ENCODE measurements around the gene CD180.

The CD180 gene

DNA sequence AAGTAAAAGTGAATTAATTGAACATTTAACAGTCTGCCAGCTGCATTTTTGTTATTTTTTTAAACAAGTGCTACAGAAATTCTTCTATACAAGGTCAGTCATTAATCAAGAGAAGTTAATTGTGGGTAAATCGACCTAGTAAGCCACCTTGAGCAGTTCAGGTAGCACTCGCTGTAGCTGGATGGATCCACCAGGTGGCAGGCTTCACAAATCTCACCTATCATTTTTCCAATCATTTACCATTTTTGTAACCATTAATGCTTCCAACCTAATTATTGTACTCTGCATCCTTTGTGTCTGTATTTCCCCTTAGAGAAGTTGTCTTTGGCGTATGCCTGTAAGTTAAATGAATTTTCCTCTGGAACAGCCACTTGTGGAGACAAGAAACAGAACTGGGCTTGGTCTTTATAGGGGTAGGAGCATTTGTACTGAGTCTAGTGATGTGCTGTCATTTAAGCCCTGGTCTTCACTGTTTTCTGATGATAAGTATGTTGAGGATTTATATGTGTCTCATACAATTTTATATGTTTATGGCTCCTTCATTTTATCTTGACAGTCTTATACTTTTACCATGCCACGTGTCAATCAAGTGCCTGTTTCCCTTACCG, 39.5 kb downstream of the CD180 start:
- DNase-seq = peak; percentile 24

DNA sequence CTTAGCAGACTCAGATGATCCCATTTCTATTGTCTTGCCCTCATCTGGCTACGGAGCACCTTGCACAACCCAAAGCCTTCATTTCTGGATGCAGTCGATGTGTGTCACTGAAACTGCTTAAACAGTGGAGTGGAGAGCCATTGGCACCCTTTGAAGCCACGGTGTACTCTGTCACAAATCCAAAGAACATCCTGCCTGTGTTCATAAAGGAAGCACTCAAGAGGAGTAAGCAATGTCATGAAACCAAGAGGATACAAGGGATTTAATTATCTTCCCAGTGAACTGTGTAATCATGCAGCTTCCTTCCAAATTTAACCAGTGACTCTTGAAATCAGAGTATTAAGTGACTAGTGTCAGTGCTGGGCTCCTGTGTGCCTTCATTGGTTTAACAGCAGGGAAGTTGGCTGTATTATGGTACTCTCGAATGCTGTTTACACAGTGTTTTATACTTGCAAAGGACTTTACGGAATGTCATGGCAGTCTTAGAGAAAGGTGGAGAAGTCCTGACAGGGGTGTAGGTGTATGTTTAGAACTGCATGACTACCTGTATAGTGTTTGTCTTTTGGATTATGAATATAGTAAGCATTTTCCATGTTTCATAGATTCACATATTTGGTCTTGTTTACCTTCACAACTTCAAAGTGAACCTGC, 41.9 kb downstream of the CD180 start:
- DNase-seq = no peak

DNA sequence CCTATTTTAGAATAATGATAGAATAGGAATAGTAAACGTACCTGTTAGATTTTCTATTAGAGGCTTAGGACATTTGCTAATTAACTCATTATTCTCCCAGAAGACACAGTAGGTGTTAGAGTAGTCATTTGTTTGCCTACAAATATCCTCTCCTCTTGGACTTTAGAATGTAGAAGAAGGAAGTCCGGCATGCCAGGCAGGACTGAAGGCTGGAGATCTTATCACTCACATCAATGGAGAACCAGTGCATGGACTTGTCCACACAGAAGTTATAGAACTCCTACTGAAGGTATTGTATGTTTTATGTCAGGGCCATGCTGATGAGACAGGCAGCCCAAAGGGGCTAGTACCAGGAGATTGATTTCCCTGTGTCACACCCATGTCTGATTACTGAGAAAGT, 43.3 kb downstream of the CD180 start:
- no peak for DNase-seq

DNA sequence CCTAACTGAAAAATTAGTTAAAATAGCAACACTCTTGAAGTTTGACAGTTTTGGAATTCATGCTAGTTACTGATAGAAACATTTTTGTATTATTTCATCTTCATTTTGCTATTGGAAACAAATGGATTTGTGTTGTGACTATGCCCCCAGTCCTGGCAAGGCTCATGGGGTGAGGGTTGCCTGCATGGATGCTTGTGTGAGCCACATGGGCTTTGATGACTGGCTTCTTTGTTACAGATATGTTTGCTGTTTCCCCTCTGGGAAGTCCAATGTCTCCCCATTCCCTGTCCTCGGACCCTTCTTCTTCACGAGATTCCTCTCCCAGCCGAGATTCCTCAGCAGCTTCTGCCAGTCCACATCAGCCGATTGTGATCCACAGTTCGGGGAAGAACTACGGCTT, 44.2 kb downstream of the CD180 start:
- DNase-seq = no peak

DNA sequence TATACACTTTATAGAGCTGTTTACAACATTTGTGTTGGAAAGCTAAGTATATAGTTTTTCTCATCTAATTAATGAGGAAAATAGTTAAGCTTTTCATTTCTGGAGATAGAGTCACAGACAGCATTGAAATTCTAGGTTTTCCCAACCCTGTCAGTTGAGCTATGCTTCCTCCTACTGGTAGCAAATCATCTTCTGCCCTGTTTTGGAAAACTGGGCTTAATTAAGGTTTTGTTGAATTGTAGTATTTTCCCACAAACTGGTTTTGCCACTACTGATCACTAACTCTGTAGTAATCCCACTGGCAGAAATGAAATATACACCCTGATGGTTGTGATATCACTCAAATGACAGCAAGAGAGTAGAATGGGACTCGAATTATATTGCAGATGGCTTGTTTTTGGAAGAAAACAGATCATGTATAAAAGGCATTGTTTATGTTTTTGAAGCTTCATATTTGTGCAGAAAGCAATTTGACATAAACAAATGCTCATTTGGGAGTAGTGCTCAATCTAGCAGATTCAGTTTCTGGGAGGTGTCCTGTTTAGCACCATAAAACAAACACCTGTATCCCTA, 46.6 kb downstream of the CD180 start:
- peak; percentile 8 for DNase-seq

DNA sequence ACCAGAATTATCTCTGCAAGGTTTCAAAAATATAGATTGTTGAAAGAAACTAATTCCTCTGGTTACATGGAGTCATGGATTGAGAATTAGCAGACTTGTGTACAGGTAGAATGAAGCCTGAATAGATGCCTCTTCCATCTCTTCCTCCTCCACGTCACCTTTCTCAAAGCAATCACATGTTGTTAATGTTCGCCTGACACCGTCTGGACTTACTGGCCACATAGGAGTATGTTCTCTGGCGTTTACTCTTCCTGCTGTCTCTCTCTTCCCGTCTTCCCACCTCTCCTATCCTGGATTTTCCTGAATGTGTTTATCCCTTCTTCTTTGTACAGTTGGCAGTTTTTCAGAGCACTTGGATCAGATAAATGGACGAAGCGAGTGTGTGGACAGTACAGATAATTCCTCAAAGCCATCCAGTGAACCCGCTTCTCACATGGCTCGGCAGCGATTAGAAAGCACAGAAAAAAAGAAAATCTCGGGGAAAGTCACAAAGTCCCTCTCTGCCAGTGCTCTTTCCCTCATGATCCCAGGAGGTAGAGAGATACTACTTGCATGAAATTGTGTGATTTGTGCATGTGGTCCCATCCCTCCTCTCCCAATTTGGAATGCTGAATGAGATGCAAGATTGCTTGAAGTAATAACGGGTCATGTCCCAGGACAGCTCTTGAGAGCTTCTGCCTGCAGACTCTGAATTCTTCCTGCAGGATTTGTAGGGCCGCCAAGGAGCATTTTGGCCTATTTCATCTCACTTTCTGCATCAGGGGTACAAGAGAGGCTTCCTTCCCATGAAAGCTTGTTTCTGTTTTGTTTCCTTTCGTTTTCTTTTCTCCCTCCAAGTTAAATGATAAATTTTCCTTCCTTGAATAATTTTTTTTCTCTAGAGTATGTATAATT, 47.3 kb downstream of the CD180 start:
- no peak for DNase-seq

DNA sequence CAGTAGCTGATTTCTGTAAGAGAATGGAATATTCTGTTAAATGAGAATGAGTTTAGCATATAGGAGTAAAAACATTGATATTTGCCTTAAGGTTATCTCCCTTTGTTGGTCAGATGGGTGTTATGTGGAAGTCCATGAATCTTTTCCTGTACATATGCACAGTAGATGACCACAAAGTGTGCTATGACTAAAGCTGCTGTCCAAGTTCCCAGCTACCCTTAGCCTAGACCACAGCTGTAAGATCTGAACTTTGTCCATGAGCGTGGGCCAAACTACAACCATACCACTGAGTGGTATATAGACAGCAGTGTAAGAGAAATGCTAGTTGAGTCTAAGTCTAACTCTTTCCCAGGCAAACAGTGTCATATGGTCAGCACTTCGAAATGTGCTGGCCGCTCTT, 48.8 kb downstream of the CD180 start:
- no peak for DNase-seq

DNA sequence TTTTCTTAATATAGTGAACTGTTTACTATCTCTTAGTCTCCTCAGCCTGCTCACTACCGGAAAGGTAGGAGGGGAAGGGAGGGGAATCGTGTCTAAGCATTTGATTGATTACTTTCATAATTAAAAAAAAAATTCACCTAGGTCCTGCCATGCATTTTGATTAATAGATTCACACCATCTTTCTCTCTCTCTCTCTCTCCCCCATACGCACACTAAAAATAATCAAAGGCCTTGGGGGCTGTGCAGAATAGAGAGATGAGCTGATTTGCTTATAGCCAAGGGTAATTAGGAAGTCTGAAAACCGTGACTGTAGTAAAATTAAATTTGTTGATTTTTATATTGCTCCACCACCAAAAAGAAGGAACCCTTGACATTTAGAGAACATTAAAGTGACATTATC, 49.6 kb downstream of the CD180 start:
- no peak for DNase-seq

DNA sequence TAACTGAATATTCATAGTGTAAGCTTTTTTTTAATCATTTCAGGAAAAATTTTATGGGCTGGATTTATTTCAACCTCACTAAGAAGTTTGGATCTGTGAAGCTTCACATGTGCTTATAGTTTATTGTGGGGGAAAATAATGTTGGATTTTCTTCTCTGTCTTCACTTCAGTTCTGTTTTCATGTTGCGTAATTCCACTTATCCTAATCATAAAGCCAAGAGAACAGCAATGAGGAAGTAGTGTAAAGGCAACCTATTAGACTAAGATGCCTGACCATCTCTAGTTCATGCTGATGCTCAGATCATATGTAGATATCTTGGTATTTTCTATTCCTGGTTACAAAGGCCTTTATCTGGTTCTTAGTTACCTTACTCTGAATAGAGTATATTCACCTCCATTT, 50.0 kb downstream of the CD180 start:
- no peak for DNase-seq

DNA sequence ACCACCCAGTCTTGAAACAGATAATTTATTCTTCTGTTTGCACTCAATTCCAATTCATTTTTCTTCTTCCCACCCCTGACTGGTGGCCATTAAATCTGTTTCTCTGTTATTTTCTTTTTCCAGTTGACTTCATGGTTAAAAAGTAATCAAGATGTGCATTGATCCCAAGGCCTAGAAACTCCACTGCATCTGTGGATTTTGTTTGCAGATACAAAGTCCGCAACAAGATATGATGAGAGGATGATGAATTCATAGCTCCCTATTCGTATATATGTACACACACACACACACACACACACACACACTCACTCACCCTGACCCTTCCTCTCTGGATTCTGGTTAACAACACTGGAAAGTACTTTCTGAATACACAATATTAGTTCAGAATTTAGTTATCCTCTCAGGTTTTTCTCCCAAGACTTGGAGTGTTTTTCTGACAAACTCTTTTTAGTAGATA, 52.4 kb downstream of the CD180 start:
- no peak for DNase-seq

DNA sequence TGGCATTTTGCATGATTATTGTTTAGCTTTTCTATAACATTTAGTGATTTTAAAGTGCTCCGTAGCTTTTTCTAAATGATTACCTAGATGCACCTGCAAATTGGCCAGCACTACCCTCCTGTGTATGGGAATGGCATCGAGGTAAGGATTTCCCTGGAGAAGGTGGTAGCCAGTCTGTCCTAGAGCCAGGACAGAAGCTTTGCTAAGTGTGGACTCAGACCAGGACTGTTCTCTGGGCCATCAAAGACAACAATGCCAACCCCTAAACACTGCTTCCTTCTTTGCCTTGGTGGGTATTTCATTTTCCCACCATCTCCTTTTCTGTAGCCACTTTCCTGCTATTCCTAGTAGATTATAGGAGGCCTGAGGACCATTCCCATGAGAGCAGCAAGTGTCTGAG, 53.0 kb downstream of the CD180 start:
- no peak for DNase-seq

DNA sequence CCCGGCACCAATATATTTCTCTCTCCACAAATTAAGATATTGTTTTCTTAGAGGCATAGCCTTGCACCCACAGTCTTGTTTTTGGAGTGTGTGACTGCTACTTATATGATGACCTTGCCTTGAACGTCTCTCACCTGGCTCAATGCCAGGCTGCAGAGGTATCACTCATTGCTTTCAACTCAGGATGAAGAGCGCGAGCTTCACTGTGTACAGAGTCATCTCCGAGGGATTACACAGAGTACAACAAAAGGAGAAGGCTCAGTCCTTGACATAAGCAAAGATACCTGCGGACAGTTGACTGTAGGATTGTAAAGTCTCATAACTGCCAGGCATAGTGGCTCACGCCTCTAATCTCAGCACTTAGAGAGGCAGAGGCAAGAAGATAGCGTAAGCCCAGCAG, 53.8 kb downstream of the CD180 start:
- no peak for DNase-seq

DNA sequence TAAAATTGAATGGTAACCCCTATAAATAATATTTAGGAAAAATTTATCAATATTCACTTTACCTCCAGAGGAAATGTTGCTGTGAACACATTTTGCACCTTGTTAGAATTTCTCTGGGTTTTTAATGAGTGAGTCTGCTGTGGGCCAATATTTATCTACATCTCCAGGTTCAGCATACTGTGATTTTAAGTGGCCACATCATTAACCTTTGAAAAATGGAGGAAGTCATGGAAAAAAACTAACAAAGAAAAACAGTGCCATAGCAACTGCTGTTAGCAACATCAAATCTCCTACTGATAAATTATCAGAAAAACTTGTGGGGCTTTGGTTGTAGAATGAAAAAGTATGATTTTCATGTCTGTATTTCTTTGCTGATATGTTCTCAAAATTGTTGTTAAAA, 55.0 kb downstream of the CD180 start:
- DNase-seq = no peak

DNA sequence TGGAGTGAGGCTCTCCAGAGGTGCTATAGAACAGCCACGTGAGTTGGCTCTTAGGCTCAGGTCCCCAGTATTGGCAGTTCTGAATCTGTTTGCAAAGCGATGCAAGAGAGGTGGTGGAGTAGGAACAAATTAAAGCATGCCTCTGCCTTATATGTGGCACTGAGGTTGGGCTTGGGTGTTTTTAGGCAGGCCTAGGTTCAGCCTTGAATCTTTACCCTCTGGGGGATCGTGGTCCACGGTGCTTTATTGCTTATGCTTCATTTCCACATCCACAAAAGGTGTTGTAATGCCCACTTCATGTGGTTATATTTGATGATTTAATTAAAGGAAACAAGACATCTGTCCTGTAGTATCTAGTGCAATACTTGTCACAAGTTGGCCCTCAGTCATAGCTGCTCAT, 56.2 kb downstream of the CD180 start:
- DNase-seq = no peak

DNA sequence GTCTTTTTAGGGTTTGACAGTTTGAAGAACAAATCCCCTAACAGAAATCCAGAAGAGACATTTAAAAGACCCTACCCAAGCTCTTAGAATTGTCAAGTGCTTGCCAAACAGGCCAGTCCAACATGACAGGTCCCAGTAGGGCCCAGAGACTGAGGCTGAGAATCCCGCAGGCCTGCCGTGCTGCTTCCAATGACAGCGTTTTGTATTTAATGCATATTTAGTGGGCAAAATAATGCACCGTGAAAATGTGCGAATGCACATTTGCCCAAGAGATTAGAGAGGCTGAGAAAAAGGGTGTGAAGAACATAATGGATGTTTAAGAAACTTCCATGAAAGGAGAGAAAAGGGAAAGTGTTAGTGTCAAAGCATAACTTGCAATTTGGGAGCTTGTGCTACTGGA, 57.6 kb downstream of the CD180 start:
- DNase-seq = no peak

DNA sequence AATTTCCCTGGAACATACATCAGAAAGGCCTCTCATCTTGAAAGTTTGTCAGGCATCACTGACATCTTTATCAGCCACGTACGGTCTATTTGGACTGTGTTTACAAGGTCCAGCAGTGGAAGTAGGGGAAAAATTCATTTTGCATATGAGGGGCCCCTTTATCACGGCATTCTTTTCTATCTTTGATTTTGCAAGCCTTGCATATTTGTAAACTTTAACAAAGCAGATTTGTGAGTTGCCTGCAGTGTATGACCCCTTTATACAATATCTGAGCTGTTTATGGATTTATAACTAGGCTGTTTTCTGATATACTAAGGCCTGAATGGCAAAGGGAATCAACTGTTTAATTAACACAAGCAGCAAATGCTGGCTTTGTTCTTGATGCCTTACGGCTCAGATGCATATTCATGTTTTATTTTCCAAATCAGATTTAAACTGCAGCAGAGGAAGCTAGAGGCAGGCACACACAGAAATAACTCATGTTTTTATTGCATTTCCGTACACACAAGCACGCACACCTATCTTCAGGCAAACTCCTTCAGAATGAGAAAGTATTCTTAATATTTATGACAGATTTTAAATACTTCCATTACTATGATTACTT, 61.1 kb downstream of the CD180 start:
- DNase-seq = no peak

DNA sequence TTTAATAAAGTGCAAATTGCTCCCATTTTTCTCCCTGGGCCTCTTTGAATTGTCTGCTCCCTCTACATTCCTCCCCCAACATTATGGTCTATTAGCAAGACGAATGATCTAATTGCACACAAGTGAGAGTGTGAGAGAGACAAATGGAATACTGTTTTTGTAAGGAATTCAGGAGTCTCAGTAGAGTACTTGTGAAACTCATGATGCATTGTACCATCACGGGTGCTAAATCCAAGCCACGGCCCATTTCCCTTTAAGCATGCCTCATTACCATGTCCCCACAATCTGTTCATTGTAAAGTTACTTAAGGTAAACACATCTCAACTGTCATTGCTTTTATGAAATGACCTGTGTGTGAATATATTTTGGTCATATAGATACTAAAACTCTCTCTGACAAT, 62.8 kb downstream of the CD180 start:
- no peak for DNase-seq

DNA sequence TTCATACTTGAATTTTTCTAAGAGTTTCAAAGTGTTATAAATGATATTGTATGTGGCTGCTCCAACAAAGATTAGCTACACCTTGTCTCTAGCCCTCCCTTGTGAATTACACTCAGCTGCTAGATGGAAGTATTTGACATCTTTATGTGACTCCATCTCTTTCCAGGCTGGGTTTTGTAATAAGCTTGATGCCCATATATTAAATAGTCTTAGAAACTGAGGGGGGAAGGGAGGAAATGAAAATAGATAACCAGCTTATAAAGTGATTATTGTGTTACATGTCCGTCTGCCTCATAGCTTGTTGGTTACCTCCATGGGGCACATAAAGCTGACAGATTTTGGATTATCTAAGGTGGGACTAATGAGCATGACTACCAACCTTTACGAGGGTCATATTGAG, 63.4 kb downstream of the CD180 start:
- DNase-seq = no peak

DNA sequence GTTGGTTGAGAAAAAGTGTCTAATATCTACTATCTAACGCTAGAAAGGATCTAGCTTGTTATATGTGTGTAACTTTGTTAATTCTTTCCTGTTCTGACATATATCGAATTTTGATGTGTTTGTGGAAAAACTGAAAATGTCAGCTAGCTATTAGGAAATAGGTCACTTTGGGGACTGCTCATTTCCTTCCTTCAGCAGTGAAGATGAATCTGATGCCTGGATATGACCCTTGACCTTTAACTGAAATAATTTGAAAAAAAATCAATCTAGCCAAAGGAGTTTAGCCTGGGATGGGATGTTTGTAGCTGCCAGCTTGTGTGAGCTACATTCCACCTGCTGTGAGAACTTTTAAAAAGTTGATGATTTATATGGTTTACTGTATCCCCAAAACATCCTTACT, 66.8 kb downstream of the CD180 start:
- no peak for DNase-seq

Data from NCI-H1105 treated with DMSO at 0.1 percent for 48 hours (cell line).